SHP77 treated with DMSO at 0.1 percent for 48 hours (cell line): ENCODE measurements around the gene GPR25.
"Not testable (repeated sequence)": the region's sequence is repeated elsewhere in the genome, so short reads cannot be mapped to it uniquely, and the experiment has no call there.

Source experiments
- DNase-seq: peaks from one replicate; lab custom pipeline; 2025; lab: John Stamatoyannopoulos, UW

Gene GPR25

GRCh38 chr1:200895801-200896530, 23.2 kb downstream of the GPR25 start:
- no peak for DNase-seq

DNA sequence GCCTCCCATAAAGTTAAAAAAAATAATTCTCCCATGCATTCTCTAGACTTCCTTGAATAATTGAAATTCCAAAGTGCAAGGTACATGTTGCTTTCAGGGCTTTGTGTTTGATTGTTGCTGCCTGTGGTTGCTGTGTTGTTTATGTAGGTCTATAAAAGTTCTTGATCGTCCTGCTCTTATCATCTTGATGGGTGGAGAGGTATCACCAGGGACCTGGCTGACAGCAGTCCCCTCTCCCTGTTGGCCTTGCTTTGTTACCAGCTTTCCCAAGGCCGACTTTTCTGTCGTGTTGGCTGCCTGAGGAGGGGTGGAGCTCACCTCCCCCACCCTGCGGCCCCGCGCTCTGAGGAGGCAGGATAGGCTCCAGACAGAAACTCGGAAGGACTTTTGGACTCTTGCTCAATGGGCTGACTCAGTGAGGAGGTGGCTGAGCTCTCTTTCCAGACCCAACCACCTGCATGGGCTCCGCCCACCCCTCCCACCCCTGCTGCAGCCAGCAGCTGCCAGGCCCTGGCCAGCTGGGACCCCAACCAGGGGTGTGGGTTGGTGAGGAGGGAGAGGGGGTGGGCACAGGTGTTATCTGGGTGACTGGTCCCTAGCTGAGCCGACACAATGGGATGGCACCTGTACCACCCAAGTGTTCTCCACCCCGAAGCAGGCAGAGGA, 23.9 kb downstream of the GPR25 start:
- DNase-seq, result no peak

DNA sequence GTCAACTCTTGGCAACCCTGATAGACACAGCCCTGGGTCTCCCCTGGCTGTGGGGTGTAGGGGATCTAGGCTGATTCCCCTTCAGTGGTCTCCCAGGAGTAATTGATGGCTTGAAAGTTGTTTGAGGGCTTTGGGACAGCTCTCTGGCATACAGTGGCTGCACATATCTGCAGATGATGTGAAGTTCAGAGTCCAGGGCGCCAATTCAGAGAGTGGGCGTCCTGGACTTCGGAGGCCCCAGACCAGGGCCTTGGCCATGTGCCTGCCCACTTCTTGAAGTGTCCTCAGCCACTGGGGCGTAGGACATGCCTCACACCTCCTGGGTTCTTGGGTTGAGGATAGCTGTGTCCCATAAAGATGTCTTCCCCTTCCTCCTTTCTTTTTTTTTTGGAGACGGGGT, 24.5 kb downstream of the GPR25 start:
- DNase-seq, result no peak

- no peak for DNase-seq
Observed at GRCh38 chr1:200899015-200899386, 26.2 kb downstream of the GPR25 start.

- no peak for DNase-seq
Observed at GRCh38 chr1:200899451-200899915, 26.7 kb downstream of the GPR25 start.

DNA sequence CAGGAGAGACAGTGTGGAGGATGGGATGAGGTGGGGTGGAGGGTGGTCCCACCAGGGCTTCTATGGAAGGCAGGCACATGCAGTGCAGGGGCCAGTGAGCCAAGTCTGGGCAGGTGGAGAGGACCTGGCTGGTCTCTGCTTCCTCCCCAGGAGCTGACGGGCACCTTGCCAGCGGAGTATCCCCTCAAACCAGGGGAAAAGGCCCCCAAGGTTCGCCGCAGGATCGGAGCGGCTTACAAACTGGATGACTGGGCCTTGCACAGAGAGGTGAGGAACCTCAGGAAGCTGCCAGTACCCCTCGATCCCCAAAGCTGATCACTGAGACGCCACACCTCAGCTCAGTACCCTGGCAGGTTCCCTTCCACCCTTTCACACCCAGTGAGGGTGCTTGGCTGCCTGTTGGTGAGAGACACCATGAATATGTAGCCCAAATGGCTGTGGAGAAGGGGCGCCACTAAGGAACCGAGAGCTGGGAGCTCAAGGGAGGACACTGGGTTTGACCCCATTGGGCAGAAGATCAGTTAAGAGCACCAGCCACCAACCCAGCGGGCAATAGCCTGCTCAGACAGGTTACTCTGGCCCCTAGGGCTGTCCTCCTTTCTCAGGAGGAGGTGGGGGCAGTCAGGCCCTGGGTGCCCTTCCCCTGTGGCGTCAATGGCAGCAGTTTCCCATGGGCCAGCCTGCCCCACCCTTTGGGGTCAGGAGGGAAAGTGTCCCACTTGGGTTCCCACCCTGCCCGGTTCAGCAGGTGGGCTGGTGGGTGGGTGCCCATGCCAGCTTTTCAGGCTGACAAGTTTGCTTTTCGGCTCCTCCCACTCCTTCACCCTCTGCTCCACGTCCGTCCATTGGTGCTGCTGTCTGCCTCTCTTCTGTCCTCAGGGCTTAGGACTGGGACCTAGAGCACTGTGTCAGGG, 27.4 kb downstream of the GPR25 start:
- no peak for DNase-seq

- DNase-seq, result no peak
Observed at GRCh38 chr1:200900877-200901276, 28.1 kb downstream of the GPR25 start.

DNA sequence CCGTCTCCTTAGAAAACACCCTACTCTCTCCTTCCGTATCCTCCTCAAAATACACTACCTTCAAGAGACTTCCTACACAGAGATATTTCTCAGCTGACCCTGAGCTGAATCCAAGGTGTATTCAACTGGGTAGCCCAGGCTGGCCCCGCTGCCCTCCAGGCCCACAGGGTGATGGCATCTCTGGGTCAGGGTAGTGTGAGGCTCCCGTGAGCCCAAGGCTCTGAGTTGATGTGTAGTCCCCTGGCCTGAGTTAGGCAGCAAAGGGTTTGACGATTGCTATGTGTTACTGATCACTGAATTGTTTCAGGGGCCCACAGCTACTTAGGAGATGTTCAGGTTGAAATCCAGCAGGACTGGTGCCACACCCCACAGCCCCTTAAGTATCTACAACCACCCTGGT, 28.6 kb downstream of the GPR25 start:
- no peak for DNase-seq

- no peak for DNase-seq
Observed at GRCh38 chr1:200901796-200902444, 29.1 kb downstream of the GPR25 start.

DNA sequence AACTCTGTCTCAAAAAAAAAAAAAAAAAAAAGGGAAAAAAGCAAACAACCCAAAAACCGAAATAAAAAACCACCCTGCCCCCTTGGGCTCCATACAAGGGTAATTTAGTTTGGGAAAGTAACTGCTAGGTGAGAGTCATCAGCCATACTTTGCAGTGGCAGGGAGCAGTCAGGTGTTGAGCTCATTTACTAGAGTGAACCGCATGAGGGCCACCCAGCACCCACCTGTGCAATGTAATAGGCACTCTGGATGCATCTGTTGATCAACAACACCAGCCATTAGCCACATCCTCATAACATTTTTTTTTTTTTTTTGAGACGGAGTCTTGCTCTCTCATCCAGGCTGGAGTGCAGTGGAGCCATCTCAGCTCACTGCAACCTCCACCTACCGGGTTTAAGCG, 31.0 kb downstream of the GPR25 start:
- DNase-seq, result no peak

DNA sequence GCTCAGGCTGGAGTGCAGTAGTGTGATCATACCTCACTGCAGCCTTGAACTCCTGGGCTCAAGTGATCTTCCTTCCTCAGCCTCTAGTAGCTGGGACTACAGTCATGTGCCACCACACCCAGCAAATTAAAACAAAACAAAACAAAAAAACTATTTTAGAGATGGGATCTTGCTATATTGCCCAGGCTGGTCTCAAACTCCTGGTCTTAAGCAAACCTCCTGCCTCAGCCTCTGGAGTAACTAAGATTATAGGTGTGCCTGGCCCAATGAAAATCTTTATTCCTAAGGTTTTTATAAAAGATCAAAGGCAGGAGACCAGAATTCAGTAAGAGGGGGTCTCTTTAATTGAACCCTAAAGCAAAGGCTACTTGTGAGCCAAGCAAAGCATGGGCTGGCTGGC, 32.0 kb downstream of the GPR25 start:
- DNase-seq, result no peak

GRCh38 chr1:200905411-200906052, 32.8 kb downstream of the GPR25 start:
- DNase-seq, result no peak

- DNase-seq, result no peak
Observed at GRCh38 chr1:200906491-200906890, 33.7 kb downstream of the GPR25 start.

- no peak for DNase-seq
Observed at GRCh38 chr1:200907611-200908097, 34.9 kb downstream of the GPR25 start.

DNA sequence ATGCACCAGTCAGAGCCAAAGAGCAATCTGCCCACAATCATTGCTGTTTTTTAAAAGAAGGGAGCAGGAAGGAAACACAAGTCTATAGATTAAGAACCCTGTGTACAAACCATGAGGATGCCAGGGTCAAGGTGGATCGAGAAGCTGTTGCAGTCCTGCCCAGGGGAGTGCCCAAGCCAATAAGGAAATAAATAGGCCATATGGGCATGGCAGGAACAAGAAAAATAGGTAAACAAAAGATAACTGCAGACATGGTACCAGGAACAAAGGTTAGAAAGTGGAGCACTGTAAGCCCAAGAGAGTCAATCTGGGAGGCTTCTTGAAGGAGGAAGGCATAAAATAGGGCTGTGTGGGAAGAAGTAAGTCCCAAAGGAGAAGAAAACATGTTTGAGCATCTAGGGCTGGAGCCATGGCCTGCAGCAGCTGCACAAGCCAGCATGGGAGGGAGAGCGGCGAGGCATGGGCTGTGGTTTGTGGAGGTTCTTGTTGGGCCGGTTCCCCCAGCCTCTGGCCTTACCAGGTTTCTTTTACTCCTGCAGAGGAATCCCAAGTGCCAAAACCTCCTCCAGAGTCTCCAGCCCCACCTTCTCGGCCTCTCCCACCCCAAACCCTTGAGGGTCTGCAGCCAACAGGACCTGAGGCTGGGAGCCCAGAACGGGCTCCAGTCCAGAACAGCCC, 35.5 kb downstream of the GPR25 start:
- no peak for DNase-seq

GRCh38 chr1:200909071-200909470, 36.3 kb downstream of the GPR25 start:
- no peak for DNase-seq

GRCh38 chr1:200909757-200910239, 37.0 kb downstream of the GPR25 start:
- no peak for DNase-seq

DNA sequence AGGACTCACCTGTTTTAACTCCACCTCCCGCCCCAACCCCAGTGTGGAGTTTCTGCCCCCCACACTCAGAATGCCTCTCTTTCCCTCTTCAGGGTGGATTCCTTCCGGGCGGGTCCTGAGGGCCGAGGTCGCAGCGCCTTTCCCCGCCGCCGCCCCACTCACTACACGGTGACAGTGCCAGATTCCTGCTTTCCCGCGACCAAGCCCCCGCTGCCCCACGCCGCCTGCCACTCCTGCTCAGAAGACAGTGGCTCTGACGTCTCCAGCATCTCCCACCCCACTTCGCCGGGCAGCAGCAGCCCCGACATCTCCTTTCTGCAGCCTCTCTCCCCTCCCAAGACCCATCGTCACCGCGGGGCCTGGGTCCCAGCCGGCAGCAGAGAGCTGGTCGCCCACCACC, 38.6 kb downstream of the GPR25 start:
- DNase-seq, result no peak

DNA sequence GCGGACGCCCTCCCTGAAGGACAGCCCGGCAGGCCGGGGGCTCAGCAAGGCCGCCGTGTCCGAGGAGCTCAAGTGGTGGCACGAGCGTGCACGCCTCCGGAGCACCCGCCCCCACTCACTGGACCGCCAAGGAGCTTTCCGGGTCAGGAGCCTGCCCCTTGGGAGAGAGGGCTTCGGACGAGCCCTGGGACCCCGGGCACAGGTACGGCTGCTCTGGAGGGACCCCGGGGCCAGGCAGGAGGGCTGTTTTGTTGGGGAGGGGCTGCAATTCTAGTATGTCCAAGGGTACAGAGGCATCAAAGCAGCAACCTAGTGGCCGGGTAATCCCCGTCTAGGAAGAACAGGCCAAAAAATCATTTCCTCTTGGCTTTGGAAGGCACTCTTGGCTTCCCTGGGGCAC, 39.2 kb downstream of the GPR25 start:
- not testable (repeated sequence) for DNase-seq

GRCh38 chr1:200912737-200913407, 40.1 kb downstream of the GPR25 start:
- DNase-seq, result no peak
